Activated CD8-positive, alpha-beta memory T cell treated with anti-CD3 and anti-CD28 coated beads, Interleukin-2, amount 10 ng/mL, durations not matched to agents 7 days and 5 days (primary cell): ENCODE measurements around the gene RPL31. TPM values are rescaled to one million over a fixed set of nuclear protein-coding genes. Genes with fewer than 3 reads are reported as not detected.

ENCODE experiments used
- ATAC-seq: fragments of 150-1000 bp; cut with Tn5 transposase; one replicate; pipeline ENCODE4 v1.10.0; 2021; ENCODE audit warnings: moderate library complexity
- CTCF ChIA-PET: fragments of 350-600 bp; sonication (Branson Sonifier 250); formaldehyde crosslinking; loops from one replicate; lab custom pipeline; 2021; ENCODE audit warnings: antibody characterized with exemption; lab: Charles Lee
- DNase-seq: peaks from one replicate; pipeline ENCODE4 v3.0.0-alpha.2; 2020
- H3K27ac Mint-ChIP-seq: one replicate; pipeline ENCODE4 v1.8.0; 2021; ENCODE audit warnings: mild to moderate bottlenecking, mixed read lengths
- H3K27me3 Mint-ChIP-seq: one replicate; pipeline ENCODE4 v1.8.0; 2021; ENCODE audit warnings: mixed read lengths
- H3K36me3 Mint-ChIP-seq: one replicate; pipeline ENCODE4 v1.8.0; 2021; ENCODE audit warnings: mild to moderate bottlenecking, mixed read lengths
- H3K4me1 Mint-ChIP-seq: one replicate; pipeline ENCODE4 v1.8.0; 2021; ENCODE audit warnings: mixed read lengths
- H3K4me3 Mint-ChIP-seq: one replicate; pipeline ENCODE4 v1.8.0; 2021; ENCODE audit warnings: mild to moderate bottlenecking, moderate library complexity, mixed read lengths
- H3K9me3 Mint-ChIP-seq: one replicate; pipeline ENCODE4 v1.8.0; 2022; ENCODE audit warnings: low read depth, mixed read lengths
- total RNA-seq, 2 experiments: library from RNA; stranded (reverse); gene quantifications; one replicate each; pipeline ENCODE4 v1.2.3, GENCODE V29; 2021

RPL31 gene
- total RNA-seq, 2 experiments from 2014 or later = 1,012 to 1,324 TPM

DNA sequence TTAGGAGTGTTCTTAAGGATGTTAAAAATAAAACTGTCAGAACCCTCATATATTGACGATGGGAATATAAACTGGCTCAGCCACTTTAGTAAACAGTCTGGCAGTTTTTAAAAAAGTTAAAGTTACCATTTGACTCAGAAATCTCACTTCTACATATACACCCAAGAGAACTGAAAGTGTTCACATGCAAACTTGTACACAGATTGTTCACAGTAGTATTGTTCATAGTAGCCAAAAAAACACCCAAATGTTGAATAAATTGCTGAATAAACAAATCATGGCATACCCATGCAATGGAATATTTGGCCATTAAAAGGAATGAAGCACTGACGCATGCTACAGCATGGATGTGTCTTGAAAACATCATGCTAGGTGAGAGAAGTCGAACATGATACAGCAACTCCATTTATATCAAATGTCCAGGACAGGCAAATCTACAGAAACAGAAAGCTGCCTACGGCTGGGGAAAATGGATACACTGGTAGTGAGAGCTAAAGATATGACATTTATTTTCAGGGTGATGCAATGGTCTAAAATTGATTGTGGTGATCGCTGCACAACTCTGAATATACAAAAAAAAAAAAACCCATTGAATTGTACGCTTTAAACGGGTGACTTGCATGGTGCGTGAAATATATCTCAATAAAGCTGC, 10.1 kb downstream of the RPL31 start:
- H3K27me3 Mint-ChIP-seq = no peaks in the 10 kb centered on the region
- CTCF ChIA-PET = interaction anchor here (0.7 to 3.0 kb wide), 17 partner anchors 9 to 405 kb away, joined by 3 to 24 read pairs (median 4); partner anchors contain the start of genes CNOT11, RPL31 and TBC1D8
- H3K9me3 Mint-ChIP-seq = no peaks in the 10 kb centered on the region
- no peak overlapping the region for H3K4me3 Mint-ChIP-seq
- ATAC-seq (no peak), DNase-seq (no peak)
- peak overlapping the region; percentile 28 for H3K27ac Mint-ChIP-seq
- peaks cover 34% of the 10 kb centered on the region for H3K4me1 Mint-ChIP-seq
- H3K36me3 Mint-ChIP-seq = peaks cover 49% of the 10 kb centered on the region

- CTCF ChIA-PET = interaction anchor here (0.7 to 3.0 kb wide), 18 partner anchors 9 to 406 kb away, joined by 3 to 24 read pairs (median 4); partner anchors contain the start of genes CNOT11, RPL31 and TBC1D8
- no peak overlapping the region for H3K27ac Mint-ChIP-seq
- H3K4me1 Mint-ChIP-seq = peaks cover 29% of the 10 kb centered on the region
- no peaks in the 10 kb centered on the region for H3K27me3 Mint-ChIP-seq
- DNase-seq (no peak), ATAC-seq (no peak)
- no peak overlapping the region for H3K4me3 Mint-ChIP-seq
- peaks cover 43% of the 10 kb centered on the region for H3K36me3 Mint-ChIP-seq
- H3K9me3 Mint-ChIP-seq = no peaks in the 10 kb centered on the region
Measured at GRCh38 chr2:101012706-101013181, 10.7 kb downstream of the RPL31 start.

DNA sequence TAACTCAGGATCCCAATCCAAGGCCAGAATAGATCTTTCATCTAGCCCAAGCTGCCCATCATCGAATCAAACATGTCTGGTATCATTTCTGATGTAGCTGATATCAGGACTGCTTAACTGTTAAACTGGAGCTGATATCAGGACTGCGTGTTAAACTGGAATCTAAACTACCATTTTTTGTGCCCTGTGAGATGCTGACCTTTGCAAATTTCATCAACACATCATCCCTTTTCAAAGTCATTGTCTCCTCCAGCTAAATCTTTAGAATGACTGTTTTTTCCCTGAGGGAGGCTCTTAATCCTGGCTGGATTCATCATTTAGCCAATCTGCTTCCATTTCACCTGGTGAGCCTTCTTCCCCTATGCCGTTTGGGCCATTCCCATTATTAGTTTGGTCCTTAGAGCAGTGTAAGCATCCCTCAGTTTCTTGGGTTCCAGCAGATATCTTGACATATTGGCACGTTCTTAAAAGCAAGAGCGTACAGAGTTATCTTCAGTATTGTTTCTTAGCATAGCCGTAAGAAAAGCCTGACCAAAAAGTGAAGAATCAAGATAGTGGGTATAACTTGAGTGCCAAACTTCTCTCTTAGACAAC, 12.3 kb downstream of the RPL31 start:
- no peak for ATAC-seq
- H3K27me3 Mint-ChIP-seq = no peaks in the 10 kb centered on the region

GRCh38 chr2:101017371-101017770, 15.3 kb downstream of the RPL31 start:
- H3K27ac Mint-ChIP-seq = no peak overlapping the region
- CTCF ChIA-PET = interaction anchor here (1.1 kb wide), 1 partner anchor 10 kb away, joined by 3 read pairs; no protein-coding TSS in a partner anchor
- DNase-seq (no peak), ATAC-seq (no peak)
- H3K36me3 Mint-ChIP-seq = peaks cover 33% of the 10 kb centered on the region
- no peaks in the 10 kb centered on the region for H3K9me3 Mint-ChIP-seq
- H3K4me3 Mint-ChIP-seq = no peak overlapping the region
- no peaks in the 10 kb centered on the region for H3K4me1 Mint-ChIP-seq
- no peaks in the 10 kb centered on the region for H3K27me3 Mint-ChIP-seq

More for the DNA sequence above, 12.3 kb downstream of the RPL31 start:
- Mint-ChIP-seq H3K9me3 (no peaks in the 10 kb centered on the region), H3K27ac (no peak overlapping the region), H3K36me3 (peaks cover 38% of the 10 kb centered on the region), H3K4me3 (no peak overlapping the region), H3K4me1 (peaks cover 19% of the 10 kb centered on the region)
- CTCF ChIA-PET = interaction anchor here (0.8 to 3.0 kb wide), 5 partner anchors 11 to 328 kb away, joined by 3 to 24 read pairs (median 3); partner anchors contain the start of gene RPL31
- no peak for DNase-seq

GRCh38 chr2:101018934-101019333, 16.8 kb downstream of the RPL31 start:
- Mint-ChIP-seq H3K36me3 (peaks cover 24% of the 10 kb centered on the region), H3K27me3 (no peaks in the 10 kb centered on the region), H3K4me1 (no peaks in the 10 kb centered on the region), H3K4me3 (no peak overlapping the region), H3K27ac (peak overlapping the region; percentile 14), H3K9me3 (no peaks in the 10 kb centered on the region)
- CTCF ChIA-PET = no interaction called here
- DNase-seq (no peak), ATAC-seq (no peak)

GRCh38 chr2:101022221-101022620, 20.1 kb downstream of the RPL31 start:
- CTCF ChIA-PET = interaction anchor here (1.5 kb wide), 1 partner anchor 10 kb away, joined by 5 read pairs; no protein-coding TSS in a partner anchor
- peaks cover 9% of the 10 kb centered on the region for H3K36me3 Mint-ChIP-seq
- ATAC-seq (no peak), DNase-seq (no peak)
- H3K4me3 Mint-ChIP-seq = no peak overlapping the region
- no peak overlapping the region for H3K27ac Mint-ChIP-seq
- no peaks in the 10 kb centered on the region for H3K4me1 Mint-ChIP-seq
- H3K27me3 Mint-ChIP-seq = no peaks in the 10 kb centered on the region
- H3K9me3 Mint-ChIP-seq = no peaks in the 10 kb centered on the region

- Mint-ChIP-seq H3K27me3 (no peaks in the 10 kb centered on the region), H3K27ac (no peak overlapping the region), H3K9me3 (no peaks in the 10 kb centered on the region), H3K36me3 (peaks cover 9% of the 10 kb centered on the region), H3K4me3 (no peak overlapping the region), H3K4me1 (no peaks in the 10 kb centered on the region)
- DNase-seq (no peak), ATAC-seq (no peak)
- CTCF ChIA-PET = no interaction called here
Measured at GRCh38 chr2:101023327-101024107, 21.4 kb downstream of the RPL31 start.

DNA sequence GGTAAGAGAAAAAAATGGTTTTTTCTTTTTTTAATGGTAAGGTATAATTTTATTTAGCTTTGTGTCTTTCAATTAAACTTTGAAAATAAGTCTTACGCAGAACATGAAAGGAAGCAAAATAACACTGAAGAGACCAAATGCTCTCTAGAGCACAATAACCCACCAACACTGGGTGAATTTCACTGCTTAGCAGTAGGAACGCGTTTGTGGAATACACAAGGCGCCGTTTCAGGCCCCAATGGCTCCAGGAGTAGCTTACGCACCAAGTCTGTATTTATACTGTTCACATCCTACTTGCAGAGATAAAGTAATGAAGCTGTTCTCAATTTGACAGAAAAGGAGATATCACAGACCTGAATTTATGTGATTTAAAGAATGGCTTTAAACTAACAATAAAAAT, 23.5 kb downstream of the RPL31 start:
- CTCF ChIA-PET = interaction anchor here (0.8 to 2.2 kb wide), 2 partner anchors 13 to 180 kb away, joined by 3 to 7 read pairs; no protein-coding TSS in a partner anchor
- no peaks in the 10 kb centered on the region for H3K9me3 Mint-ChIP-seq
- H3K36me3 Mint-ChIP-seq = peaks cover 4% of the 10 kb centered on the region
- DNase-seq (no peak), ATAC-seq (no peak)
- H3K4me3 Mint-ChIP-seq = no peak overlapping the region
- H3K27me3 Mint-ChIP-seq = no peaks in the 10 kb centered on the region
- no peaks in the 10 kb centered on the region for H3K4me1 Mint-ChIP-seq
- no peak overlapping the region for H3K27ac Mint-ChIP-seq

DNA sequence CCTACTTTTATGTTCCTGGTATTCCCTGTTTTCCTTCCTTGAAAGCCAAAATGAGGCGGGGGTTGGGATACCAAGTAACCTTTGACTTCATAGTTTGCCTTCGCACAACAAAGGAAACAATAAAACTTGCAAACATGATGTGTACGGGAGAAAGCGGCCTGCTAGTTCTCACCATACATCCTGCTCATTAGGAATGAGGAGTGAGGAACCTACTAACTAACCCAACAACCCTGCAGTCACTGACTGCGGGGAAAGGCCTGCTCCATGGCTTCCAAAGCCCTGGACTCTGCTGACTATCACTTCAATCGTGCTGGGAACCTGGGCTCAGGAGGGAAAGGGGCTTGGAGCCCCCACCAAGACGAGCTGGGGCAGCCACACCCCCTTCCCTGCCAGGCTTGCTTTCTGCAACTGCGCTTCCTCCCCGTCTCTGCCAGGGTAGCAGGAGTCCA, 24.2 kb downstream of the RPL31 start:
- DNase-seq (no peak), ATAC-seq (no peak)
- CTCF ChIA-PET = interaction anchor here (0.5 to 2.2 kb wide), 3 partner anchors 14 to 236 kb away, joined by 3 to 7 read pairs (median 3); no protein-coding TSS in a partner anchor
- Mint-ChIP-seq H3K27ac (no peak overlapping the region), H3K9me3 (no peaks in the 10 kb centered on the region), H3K4me3 (no peak overlapping the region), H3K27me3 (no peaks in the 10 kb centered on the region), H3K36me3 (peaks cover 1% of the 10 kb centered on the region), H3K4me1 (no peaks in the 10 kb centered on the region)

DNA sequence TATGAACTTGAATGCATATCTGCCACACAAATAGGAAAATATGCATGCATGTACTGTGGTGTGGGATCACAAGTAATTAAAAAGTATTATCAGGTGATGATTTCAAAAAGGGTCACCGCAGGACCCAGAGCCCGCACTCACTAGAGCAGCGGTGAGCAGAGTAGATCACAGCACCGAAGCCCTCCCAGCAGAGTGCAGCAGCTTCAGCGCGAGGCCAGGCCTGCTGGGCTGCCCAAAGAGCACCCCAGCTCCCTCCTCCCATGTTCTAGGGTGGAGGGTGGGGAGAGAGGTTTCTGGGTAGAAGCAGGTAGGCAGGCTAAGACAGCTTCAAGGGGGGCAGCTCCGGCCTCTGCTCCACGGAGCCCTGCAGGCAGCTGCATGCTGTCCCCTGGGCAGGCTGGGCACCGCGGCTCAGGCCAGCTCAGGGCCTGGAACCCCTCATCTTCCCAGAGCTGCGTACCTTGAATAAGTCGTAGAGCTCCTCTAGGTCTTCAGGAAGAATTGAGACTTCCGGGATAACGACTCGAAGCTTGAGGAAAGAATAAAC, 24.9 kb downstream of the RPL31 start:
- peaks cover 1% of the 10 kb centered on the region for H3K36me3 Mint-ChIP-seq
- no peak for ATAC-seq
- CTCF ChIA-PET = interaction anchor here (0.5 to 2.2 kb wide), 4 partner anchors 9 to 236 kb away, joined by 3 to 7 read pairs (median 3); no protein-coding TSS in a partner anchor
- H3K4me3 Mint-ChIP-seq = no peak overlapping the region
- H3K4me1 Mint-ChIP-seq = no peaks in the 10 kb centered on the region
- DNase-seq = no peak
- H3K27me3 Mint-ChIP-seq = peaks cover 2% of the 10 kb centered on the region
- no peaks in the 10 kb centered on the region for H3K9me3 Mint-ChIP-seq
- H3K27ac Mint-ChIP-seq = no peak overlapping the region

GRCh38 chr2:101027852-101028251, 25.8 kb downstream of the RPL31 start:
- H3K4me3 Mint-ChIP-seq = no peak overlapping the region
- no peaks in the 10 kb centered on the region for H3K36me3 Mint-ChIP-seq
- H3K9me3 Mint-ChIP-seq = no peaks in the 10 kb centered on the region
- no peak for DNase-seq
- H3K27me3 Mint-ChIP-seq = peaks cover 5% of the 10 kb centered on the region
- ATAC-seq = no peak
- CTCF ChIA-PET = interaction anchor here (1.4 kb wide), 1 partner anchor 10 kb away, joined by 3 read pairs; no protein-coding TSS in a partner anchor
- no peaks in the 10 kb centered on the region for H3K4me1 Mint-ChIP-seq
- no peak overlapping the region for H3K27ac Mint-ChIP-seq

GRCh38 chr2:101030866-101031554, 28.9 kb downstream of the RPL31 start:
- peaks cover 5% of the 10 kb centered on the region for H3K27me3 Mint-ChIP-seq
- no peak for ATAC-seq
- no peak for DNase-seq

More at GRCh38 chr2:101030866-101031554, 28.9 kb downstream of the RPL31 start:
- Mint-ChIP-seq H3K9me3 (no peaks in the 10 kb centered on the region), H3K36me3 (no peaks in the 10 kb centered on the region), H3K4me1 (no peaks in the 10 kb centered on the region), H3K4me3 (no peak overlapping the region), H3K27ac (no peak overlapping the region)
- CTCF ChIA-PET = interaction anchor here (1.4 to 1.6 kb wide), 3 partner anchors 19 to 174 kb away, joined by 3 read pairs; no protein-coding TSS in a partner anchor
